Inflammatory macrophage (primary cell): Measurements from ENCODE around the gene CLDN19.
"Not testable (repeated sequence)": the region's sequence is repeated elsewhere in the genome, so short reads cannot be mapped to it uniquely, and the experiment has no call there.

Experiments
- DNase-seq, 2 donors: peaks; one replicate each; pipeline ENCODE4 v3.0.0-alpha.2; 2020 to 2022

Gene CLDN19

DNA sequence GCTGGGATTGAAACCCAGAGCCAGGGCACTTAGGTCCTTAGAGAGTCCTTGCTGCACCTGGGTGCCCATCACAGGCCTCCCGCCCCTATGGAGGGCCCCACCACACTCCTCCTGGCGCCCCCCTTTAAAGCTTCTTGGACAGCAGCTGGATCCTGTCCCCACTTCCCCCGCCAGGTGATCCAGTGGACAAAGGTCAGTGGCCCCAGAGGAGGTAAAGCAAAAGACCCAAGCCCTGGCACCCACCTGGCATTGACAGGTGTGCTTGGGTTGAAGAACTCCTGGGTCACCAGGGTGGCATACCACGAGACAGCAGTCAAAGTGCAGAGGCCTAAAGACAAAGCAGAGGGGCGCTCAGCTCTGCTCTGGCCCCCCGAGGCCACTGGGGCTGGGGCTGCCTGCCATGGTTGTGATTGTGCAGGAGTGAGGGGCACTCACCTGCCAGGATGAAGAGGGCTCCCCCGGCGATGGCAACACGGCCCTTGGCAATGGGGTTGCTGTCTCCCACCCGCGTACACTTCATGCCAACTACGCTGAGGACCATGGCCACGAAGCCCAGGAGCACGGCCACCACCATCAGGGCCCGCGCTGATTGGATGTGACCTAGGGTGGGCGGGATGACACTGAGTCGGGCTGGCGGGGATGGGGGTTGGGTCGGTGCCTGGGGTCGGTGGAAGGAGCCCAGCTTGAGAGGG, 1.9 kb downstream of the CLDN19 start:
- DNase-seq: no peak

DNA sequence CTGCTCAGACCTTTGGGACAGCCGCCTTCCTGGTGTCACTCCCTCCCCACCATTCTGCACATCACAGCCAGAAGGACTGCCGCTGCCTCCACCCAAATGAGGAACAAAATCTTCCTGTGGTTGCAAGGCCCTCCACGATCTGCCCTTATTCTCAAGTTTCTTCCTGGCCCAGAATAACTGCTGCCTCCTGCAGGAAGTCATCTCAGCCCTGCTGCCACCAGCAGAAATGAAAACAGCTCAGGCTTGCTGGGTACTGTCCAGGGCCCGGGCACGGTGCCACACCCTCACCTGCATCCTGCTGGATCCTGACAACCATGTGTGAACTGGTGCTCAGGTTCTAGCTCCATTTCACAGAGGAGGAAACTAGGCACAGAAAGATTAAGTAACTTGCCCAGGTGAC, 2.8 kb downstream of the CLDN19 start:
- DNase-seq: peak; percentile 73 to 75

DNA sequence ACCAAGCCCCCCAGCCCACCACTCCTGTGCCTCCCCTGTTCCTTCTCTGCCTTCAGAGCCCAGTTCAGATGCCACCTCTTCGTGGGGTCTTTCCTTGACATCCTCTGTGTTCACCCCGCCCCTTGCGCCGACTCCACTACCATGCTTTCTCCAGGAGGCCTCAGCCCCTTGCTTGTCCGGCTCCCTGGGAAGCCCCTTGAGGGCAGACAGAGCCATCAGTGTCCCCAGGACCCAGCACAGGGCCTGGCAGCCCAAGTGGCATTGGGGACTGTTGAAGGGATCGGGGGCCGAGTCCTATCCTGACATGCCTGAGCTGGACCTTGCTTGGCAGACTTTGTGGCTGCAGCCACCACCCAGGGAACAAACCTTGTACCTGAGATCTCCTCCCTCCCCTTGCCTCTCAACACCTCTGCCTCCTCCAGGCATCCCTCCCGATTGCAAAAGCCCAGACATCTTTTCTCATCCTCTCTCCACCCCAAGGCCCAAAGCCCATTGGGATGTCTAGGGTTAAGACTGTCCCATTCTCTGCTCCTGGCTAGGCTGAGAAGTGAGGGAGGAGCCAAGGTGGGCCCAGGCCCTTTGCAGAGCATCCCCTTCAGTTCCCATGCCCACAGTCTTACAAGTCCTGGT, 3.4 kb downstream of the CLDN19 start:
- DNase-seq: no peak

DNA sequence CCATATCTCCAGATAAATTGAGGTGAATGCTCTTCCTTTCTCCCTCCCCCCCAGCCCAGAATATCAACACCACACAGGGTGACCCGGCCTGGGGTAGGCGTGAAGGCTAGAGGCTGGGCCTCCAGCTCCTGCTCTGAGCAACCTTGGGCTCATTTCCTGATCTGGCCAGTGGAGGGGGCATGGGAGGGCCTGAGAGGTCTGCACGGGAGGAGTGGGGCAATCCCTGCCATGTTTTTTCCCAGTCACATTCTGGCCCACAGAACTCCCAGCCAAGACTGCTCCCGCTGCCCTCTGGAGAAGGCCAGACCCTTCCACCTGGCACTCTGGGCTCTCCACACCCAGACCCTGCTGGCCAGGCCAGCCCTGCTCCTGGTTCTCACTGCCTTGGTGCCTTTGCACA, 3.9 kb downstream of the CLDN19 start:
- peak; percentile 48 to 57 for DNase-seq

DNA sequence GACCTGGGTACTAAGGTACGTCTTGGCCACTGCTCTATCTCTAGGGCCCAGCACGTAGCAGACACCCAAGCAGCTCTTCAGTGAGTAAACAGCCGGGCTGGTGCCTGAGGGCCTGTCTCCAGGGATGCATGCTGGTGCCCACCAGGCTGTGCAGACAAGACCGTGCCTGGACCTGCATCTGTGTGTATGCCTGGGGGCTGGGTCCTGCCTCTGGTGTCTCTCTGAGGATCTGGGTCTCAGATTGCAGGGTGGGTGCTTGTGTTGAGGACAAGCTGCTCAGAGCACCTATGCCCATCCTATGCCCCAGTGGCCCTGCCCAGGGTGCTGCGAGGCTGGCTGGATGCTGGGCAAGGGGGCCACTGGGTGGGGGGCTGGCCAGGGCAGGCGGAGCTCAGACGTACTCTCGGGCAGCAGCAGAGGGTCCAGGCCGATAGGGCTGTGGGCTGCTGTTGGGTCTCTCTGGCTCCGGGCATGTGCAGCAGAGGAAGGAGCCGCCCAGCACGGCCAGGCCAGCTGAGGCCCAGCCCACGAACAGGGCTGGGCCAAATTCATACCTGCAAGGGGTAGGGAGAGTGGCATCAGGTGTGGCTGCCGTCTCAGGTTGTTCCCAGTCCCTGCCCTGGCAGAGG, 4.4 kb downstream of the CLDN19 start:
- DNase-seq: no peak

DNA sequence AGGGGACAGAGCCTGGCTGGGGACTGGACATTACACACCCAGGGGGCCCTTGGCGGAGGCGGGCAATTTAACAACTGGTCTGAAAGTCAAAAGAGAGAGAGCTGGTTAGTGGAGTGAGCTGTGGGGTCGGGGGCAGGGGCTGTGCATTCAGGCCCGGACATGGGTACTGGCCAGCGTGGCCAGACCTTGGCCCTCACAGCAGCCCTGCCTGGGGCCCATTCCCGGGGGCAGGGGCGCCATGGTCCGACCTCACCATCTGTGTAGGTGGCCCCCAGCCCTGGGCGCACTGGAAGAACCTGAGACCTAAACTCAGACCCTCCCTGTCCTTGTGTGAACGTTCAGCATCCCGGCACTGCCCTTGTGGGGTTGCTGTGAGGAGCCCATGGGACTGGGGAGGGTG, 5.0 kb downstream of the CLDN19 start:
- DNase-seq: no peak

DNA sequence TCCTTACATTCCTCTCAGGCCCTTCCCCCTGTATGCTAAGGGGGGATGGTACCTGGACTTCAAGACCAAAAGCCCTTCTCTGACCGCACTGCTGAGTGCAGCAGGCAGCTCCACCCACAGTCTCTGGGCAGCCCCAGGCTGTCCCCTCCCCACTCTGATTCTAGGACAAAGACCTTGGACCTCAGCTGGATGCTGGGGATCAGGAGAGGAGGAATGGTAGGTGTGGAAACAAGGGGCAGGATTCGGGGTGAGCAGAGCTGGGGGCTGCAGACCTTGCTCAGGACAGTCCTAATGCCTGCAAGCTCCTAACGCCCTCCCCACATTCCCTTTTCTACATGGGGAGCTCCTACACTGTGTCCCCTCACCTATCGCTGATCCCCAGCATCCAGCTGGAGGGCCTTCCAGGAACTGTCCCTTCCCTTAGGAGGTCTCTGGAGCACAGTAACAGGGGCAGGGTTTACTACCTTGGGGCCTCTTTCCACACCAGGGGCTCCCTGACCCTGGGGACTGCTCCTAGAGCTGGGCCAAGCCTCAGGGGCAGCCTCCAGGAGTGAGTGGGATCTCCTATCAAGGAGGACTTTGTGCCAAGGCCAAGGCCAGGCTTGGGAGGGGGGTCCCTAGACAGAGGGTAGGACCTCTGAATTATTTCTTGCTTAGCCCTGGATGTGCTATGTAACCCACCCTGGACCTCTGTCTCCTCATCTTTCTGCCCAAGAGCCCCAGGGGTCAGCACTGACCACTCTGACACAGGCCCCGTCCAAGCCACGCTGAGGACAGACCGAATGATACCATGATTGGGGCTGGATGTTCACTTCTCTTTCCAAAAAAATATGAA, 5.6 kb downstream of the CLDN19 start:
- DNase-seq: no peak

DNA sequence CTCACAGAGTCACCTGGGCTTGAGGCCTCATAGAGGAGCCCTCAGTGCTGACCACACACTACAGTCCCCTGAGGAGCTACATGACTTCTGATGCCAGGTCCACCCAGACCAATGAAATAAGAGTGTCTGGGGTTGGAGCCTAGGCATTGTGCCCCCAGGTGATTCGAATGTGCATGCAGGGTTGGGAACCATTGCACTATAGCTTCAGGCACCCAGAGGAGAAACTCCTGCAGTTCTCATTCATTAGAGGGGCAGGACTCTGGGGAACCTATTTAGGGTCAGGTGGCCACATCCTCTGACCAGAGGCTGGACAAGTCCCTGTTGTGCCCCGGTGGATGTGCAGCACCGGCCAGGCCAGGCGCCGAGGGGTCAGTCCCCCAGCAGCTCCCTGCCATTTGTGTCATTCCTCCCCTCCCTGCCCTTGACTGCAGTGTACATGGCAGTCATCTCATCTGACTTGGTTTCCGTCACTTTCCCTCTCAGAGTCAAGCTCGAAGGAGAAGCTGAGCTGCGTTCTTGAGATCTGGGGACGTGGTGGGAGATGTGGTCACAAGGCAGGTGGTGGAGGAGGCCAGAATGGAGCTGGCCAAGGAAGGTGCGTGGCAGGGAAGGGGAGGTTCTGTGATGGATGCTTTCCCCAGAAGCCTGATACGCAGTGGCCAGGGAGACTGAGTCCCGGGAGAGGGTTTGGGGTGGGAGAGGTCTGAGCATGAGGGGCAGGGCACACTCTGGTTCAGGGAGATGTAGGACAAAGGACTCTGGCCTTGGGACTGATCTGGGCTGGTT, 6.4 kb downstream of the CLDN19 start:
- no peak for DNase-seq

DNA sequence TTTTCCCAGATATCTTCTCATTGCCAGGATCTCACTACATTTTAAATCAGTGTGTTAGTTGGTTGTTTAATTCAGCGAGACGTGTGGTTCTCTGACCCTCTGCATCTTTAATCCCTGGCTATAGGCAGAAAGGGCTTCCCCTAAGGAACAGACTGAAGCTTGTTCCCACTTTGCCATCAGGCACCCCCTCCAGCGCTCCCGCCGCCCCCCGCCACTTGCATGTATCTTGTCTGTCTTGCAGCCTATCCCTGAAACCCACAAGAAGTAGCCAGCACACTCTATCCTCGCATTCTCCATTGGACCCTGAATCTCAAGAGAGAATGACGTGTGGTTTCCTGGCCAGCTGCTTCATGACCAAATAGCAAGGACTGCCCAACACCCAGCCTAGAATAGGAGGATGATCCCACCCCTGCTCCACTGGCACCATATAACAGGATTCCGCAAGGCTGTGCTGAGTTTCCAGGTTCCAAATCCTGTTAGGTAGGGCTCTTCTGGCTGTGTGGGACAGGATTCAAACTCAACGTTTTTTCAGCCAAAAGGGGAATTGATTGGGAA, 7.8 kb downstream of the CLDN19 start:
- peak in 1 of 2 donors; percentile 10 for DNase-seq

DNA sequence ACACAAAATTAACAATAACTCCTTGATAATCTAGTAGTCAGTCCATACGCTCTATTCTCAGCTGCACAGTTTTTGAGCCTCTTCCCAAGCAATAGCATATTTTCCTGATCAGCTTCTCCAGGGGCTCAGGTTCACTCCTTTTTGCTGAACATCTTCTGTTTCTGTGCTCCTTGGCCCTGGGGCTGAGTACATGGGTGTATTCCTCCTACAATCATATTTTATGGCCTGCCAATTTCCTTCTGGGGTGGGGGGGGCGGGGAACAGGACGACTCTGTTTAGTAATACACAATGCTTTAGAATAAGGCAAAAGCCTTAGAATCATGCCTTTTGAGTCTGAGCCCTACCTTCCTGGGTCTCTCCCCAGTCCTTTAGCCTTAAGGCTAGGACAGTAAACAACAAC, 8.5 kb downstream of the CLDN19 start:
- no peak for DNase-seq

DNA sequence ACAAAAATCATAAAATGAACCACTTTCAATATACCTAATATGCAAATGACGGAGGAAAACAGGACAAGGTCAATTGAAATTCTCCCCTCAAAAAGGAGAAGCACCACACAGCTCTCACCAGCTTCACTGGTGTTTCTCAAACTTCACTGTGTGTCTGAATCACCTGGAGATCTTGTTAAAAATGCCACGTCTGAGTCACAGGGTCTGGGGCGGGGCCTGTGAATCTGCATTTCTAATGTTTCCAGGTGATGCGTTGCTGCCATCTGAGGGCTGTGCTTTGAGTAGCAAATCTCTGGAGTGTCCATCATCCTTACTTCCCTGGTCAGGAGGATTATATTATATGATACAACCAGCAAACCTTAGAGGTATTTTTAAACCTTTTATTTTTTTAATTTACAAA, 9.0 kb downstream of the CLDN19 start:
- DNase-seq: no peak

DNA sequence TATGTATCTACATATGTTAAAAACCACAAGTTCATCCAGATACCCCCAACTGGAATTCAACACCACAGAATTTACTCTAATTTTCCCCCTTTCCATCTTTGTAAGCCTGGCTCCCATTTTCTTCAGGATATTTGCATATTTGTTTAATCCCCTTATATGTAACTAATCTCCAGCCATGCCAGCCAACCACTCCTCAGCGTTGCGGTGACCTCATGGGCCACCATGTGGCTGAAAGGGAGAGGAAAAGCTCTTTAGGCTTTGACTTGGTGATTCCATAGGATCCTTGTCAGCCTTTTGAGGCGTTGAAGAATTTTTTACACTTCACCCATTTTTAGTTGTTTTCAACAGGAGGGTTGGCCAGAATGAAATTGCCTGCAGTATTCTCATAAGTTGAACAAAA, 10.0 kb downstream of the CLDN19 start:
- no peak for DNase-seq

DNA sequence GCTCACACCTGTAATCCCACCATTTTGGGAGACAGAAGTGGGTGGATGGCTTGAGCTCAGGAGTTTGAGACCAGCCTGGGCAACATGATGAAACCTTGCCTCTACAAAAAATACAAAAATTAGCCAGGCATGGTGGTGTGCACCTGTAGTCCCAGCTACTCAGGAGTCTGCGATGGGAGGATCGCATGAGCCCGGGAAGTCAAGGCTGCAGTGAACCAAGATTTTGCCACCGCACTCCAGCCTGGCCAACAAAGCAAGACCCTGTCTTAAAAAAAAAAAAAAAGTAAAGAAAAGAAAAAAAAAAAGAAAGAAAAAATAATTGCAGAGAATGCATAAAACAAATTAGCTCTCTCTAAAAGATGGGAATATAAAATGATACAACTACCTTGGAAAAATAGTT, 14.2 kb downstream of the CLDN19 start:
- not testable (repeated sequence) for DNase-seq

DNA sequence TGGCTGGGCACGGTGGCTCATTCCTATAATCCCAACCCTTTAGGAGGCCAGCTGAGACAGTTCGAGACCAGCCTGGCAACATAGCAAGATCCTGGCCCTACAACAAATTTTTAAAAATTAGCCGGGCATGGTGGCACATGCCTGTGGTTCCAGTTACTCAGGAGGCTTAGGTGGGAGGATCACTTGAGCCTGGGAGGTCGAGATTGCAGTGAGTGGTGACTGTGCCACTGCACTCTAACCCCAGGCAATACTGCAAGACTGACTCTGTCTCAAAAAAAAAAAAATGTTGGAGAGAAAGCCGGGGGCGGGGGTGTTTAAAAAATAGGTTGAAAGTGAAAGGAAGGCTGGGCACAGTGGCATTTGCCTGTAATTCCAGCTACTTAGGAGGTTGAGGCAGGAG, 16.5 kb downstream of the CLDN19 start:
- peak in 1 of 2 donors; percentile 19 for DNase-seq

DNA sequence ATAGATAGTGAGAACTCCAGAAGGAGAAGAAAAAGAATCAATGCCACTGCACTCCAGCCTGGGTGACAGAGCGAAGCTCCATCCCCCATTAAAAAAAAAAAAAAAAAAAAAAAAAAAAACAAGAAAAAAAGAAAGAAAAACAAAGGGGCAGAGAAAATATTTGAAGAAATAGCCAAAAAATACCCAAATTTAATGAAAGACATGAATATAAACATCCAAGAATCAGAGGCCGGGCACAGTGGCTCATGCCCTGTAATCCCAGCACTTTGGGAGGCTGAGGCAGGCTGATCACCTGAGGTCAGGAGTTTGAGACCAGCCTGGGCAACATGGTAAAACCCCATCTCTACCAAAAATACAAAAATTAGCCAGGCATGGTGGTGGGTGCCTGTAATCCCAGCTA, 17.6 kb downstream of the CLDN19 start:
- not testable (repeated sequence) for DNase-seq

DNA sequence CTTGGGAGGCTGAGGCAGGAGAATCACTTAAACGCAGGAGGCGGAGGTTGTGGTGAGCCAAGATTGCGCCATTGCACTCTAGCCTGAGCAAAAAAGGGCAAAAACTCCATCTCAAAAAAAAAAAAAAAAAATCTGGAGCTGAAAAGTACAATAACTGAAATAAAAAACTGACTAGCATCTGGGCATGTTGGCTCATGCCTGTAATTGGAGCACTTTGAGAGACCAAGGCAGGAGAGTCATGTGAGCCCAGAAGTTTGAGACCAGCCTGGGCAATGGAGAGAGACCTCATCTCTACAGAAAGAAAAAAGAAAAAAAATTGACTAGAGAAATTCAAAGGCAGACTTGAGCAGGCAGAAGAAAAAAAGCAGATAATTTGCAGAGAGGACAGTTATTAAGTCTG, 18.1 kb downstream of the CLDN19 start:
- no peak for DNase-seq

DNA sequence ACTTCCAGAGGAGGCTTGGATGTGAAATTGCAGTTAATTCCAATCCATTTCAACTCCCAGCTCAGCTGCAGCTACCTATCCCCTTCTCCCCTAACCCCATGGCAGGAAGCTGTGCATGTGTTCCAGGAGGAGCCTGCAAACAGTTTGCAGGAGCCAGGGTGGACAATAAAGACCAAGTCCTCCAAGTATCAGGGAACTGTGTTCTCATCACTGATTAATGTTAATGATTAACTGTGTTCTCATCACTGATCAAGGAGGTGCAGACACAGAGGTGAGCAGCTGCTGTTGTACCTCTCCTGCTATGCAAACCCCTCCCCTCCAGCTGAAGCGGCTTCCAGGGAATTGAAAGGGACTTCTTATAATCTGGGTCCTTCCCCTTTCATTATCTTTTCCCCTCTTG, 19.2 kb downstream of the CLDN19 start:
- no peak for DNase-seq

DNA sequence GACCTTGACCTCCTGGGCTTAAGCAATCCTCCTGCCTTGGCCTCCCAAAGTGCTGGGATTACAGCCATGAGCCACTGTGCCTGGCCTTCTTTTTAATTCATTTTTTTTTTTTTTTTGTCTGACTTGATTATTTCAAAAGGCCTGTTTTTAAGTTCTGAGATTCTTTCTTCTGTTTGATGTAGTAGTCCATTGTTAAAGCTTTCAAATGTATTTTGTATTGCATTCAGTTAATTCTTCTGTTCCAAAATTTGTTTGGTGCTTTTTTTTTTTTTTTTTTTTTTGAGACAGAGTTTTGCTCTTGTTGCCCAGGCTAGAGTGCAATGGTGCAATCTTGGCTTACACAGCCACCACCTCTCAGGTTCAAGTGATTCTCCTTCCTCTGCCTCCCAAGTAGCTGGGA, 25.6 kb downstream of the CLDN19 start:
- DNase-seq: not testable (repeated sequence)

DNA sequence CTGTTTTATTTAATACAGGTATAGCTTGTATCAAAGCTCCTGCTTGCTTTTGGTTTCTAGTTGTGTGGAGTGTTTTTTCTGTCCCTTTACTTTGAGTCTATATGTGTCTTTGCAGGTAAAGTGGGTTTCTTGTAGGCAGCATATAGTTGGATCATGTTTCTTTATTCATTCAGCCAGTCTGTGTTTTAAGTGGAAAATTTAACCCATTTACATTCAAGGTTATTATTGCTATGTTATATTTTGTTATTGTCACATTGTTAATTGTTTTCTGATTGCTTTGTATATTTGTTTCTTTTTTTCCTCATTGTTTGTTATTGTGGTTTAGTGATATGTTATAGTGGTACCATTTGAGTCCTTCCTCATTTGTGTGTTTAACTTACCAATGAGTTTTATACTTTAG, 26.7 kb downstream of the CLDN19 start:
- no peak for DNase-seq

DNA sequence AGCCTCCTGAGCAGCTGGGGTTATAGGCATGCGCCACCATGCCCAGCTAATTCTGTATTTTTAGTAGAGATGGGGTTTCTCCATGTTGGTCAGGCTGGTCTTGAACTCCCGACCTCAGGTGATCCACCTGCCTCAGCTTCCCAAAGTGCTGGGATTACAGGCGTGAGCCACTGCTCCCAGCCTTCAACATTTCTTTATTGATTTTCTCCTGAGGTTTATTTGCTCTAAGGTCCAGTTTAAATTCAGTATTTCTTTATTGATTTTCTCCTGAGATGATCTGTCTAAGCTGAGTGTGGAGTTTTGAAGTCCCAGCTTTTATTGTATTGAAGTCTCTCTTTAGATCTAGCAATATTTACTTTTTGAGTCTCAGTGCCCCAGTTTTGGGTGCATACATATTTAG, 27.2 kb downstream of the CLDN19 start:
- DNase-seq: not testable (repeated sequence)

DNA sequence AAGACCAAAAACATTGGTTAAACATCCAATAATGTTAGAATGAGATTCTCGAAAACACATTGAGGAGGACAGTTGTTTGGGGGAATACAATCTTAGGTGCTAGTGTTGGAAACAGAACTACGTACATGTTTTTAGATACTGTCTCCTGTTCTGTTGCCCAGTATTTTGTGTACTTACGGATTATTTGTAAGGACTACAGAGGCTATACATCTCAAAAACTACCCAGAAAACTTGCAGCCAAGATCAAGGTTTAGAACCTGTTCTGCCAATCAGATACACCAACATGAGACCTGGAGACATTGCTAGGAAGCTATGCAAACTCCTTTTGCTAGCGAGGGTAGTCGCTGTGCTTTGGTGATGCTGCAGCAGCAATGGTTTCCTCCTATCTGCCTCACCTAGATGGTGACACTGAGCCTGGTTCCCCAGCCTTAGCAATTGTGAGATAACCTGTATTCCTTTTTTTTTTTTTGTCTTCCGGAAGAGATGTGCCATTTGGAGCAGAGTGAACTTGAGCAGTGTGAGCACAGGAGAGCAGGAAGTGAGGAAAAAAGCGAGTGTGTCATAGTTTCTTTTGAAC, 36.1 kb downstream of the CLDN19 start:
- DNase-seq: no peak

DNA sequence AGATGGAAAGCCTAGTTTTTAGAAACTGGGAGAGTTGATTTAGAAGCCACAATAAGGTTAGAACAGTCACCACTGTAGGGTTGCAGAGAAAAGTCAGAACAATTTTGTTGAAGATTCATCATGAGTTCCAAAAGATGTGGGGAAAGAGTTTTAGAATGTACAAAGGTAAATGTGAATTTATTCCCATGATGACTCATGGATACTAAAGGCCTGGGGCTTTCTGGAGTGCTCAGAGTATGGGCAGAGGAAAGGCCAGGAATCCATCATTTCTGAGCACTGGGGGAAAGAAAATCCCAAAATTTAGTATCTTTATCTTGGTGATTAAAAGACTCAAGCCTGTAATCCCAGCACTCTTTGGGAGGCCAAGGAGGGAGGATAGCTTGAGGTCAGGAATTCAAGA, 40.0 kb downstream of the CLDN19 start:
- no peak for DNase-seq
